SH-SY5Y (cell line): ENCODE data around the gene LIM2.

Experiments used
- GATA2 ChIP-seq: IDR thresholded peaks from 2 replicates; pipeline ENCODE4 v1.6.1; 2011; ENCODE audit warnings: mild to moderate bottlenecking, low read depth, low read length
- GATA3 ChIP-seq: IDR thresholded peaks from 2 replicates; pipeline ENCODE4 v1.6.1; 2011; ENCODE audit warnings: low read depth, mild to moderate bottlenecking, low read length, moderate library complexity

GRCh38 chr19:51365211-51365964 is 22.4 kb downstream of the LIM2 start:
- TF ChIP-seq GATA2 (no peak), GATA3 (no peak)
